ENCODE measurements around the gene PRKAG2.

- TF ChIP-seq, protein P1, sequence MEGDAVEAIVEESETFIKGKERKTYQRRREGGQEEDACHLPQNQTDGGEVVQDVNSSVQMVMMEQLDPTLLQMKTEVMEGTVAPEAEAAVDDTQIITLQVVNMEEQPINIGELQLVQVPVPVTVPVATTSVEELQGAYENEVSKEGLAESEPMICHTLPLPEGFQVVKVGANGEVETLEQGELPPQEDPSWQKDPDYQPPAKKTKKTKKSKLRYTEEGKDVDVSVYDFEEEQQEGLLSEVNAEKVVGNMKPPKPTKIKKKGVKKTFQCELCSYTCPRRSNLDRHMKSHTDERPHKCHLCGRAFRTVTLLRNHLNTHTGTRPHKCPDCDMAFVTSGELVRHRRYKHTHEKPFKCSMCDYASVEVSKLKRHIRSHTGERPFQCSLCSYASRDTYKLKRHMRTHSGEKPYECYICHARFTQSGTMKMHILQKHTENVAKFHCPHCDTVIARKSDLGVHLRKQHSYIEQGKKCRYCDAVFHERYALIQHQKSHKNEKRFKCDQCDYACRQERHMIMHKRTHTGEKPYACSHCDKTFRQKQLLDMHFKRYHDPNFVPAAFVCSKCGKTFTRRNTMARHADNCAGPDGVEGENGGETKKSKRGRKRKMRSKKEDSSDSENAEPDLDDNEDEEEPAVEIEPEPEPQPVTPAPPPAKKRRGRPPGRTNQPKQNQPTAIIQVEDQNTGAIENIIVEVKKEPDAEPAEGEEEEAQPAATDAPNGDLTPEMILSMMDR (IDR thresholded peaks at IDR 0.05): no peak
- TF ChIP-seq POLR2A (IDR thresholded peaks at IDR 0.05): no peak
Measured at GRCh38 chr7:151864561-151864960, 12.4 kb downstream of the PRKAG2 start.
